ENCODE measurements around the gene EPSTI1. TPM values are rescaled to one million over a fixed set of nuclear protein-coding genes. Genes with fewer than 3 reads are reported as not detected.

EPSTI1 gene
- total RNA-seq, 1 donor from 2014 or later, result 96.0 TPM

DNA sequence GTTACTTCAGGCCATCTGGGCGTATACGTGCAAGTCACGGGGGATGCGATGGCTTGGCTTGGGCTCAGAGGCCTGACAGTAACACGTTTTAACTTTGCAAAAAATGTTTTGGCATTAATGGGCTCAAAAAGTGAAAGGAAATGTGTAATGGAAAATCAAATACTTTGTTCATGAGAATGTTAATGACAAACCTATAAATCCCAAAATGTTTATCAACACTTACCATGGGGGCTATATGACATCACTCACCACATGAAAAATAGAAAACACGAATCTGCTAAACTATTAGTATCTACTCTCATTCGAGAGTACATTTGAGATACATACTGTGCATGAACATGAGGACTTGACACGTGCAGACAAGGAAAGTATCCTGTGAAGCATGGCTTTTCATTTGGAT lies 119.0 kb downstream of the EPSTI1 start:
- Histone ChIP-seq H3K9me3 (ENCODE audit: insufficient read depth, low read depth, low read length) (no peaks in the 10 kb centered on the region), H2AFZ (ENCODE audit: low read depth, low read length) (no peak overlapping the region), H3K36me3 (ENCODE audit: insufficient read depth, low read length) (no peaks in the 10 kb centered on the region), H3K4me2 (ENCODE audit: low read length) (no peak overlapping the region), H3K27ac (ENCODE audit: low read depth, low read length) (no peak overlapping the region), H3K9ac (ENCODE audit: low read length) (no peak overlapping the region), H3K4me3 (ENCODE audit: insufficient read depth, low read depth, low read length) (no peak overlapping the region), H4K20me1 (ENCODE audit: insufficient read depth, low read length) (no peaks in the 10 kb centered on the region), H3K27me3 (ENCODE audit: insufficient read depth, low read length) (peaks cover 2% of the 10 kb centered on the region), H3K79me2 (ENCODE audit: insufficient read depth, low read length) (no peaks in the 10 kb centered on the region), H3K4me1 (ENCODE audit: insufficient read depth, low read length) (no peaks in the 10 kb centered on the region)
- Mint-ChIP-seq H3K4me1 (ENCODE audit: low read depth, unreplicated experiment) (peaks cover 19% of the 10 kb centered on the region), H3K27ac (ENCODE audit: unreplicated experiment) (no peak overlapping the region), H3K36me3 (ENCODE audit: low read depth, unreplicated experiment) (no peaks in the 10 kb centered on the region), H3K27me3 (ENCODE audit: low read depth, unreplicated experiment) (peaks cover 42% of the 10 kb centered on the region), H3K9me3 (ENCODE audit: unreplicated experiment) (no peaks in the 10 kb centered on the region), H3K4me3 (ENCODE audit: unreplicated experiment) (no peak overlapping the region)
- FAIRE-seq, result no peak
- TF ChIP-seq, protein P1, sequence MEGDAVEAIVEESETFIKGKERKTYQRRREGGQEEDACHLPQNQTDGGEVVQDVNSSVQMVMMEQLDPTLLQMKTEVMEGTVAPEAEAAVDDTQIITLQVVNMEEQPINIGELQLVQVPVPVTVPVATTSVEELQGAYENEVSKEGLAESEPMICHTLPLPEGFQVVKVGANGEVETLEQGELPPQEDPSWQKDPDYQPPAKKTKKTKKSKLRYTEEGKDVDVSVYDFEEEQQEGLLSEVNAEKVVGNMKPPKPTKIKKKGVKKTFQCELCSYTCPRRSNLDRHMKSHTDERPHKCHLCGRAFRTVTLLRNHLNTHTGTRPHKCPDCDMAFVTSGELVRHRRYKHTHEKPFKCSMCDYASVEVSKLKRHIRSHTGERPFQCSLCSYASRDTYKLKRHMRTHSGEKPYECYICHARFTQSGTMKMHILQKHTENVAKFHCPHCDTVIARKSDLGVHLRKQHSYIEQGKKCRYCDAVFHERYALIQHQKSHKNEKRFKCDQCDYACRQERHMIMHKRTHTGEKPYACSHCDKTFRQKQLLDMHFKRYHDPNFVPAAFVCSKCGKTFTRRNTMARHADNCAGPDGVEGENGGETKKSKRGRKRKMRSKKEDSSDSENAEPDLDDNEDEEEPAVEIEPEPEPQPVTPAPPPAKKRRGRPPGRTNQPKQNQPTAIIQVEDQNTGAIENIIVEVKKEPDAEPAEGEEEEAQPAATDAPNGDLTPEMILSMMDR (IDR thresholded peaks at IDR 0.05; ENCODE audit: insufficient read depth, low read depth, low read length), result no peak
- no peak for TF ChIP-seq EZH2 (IDR thresholded peaks at IDR 0.05; ENCODE audit: insufficient read depth, low read length)
- DNase-seq (ENCODE audit: low read depth), result no peak

DNA sequence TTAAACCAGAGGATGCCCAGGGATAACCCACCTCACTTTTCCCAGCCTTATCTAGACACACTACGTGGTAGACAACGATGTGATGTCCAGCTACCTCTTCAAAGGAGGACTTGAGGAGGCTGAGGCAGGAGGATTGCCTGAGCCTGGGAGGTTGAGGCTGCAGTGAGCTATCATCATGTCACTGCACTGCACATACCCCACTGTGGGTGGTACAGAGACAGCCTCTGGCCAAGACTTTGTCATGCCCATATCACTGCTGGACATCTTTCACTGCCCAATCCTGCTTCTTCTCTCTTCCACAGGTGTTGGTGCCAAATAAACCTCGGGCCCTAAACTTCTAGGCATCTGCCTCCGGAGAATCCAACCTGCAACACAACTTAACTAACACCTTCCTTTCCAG lies 124.8 kb downstream of the EPSTI1 start:
- no peaks in the 10 kb centered on the region for H4K20me1 ChIP-seq (ENCODE audit: insufficient read depth, low read length)
- H3K36me3 Mint-ChIP-seq (ENCODE audit: low read depth, unreplicated experiment), result no peaks in the 10 kb centered on the region
- H3K4me1 Mint-ChIP-seq (ENCODE audit: low read depth, unreplicated experiment), result peaks cover 5% of the 10 kb centered on the region
- H3K9me3 ChIP-seq (ENCODE audit: insufficient read depth, low read depth, low read length), result no peaks in the 10 kb centered on the region
- peaks cover 3% of the 10 kb centered on the region for H3K9me3 Mint-ChIP-seq (ENCODE audit: unreplicated experiment)
- H3K27me3 ChIP-seq (ENCODE audit: insufficient read depth, low read length), result peaks cover 13% of the 10 kb centered on the region
- TF ChIP-seq, protein P1 (IDR thresholded peaks at IDR 0.05; ENCODE audit: insufficient read depth, low read depth, low read length), result no peak
- no peak for TF ChIP-seq EZH2 (IDR thresholded peaks at IDR 0.05; ENCODE audit: insufficient read depth, low read length)
- no peaks in the 10 kb centered on the region for H3K4me1 ChIP-seq (ENCODE audit: insufficient read depth, low read length)
- H3K27me3 Mint-ChIP-seq (ENCODE audit: low read depth, unreplicated experiment), result peaks cover 23% of the 10 kb centered on the region
- H3K4me2 ChIP-seq (ENCODE audit: low read length), result no peak overlapping the region
- H3K79me2 ChIP-seq (ENCODE audit: insufficient read depth, low read length), result no peaks in the 10 kb centered on the region
- no peak for DNase-seq (ENCODE audit: low read depth)
- H3K36me3 ChIP-seq (ENCODE audit: insufficient read depth, low read length), result no peaks in the 10 kb centered on the region
- H3K27ac Mint-ChIP-seq (ENCODE audit: unreplicated experiment), result no peak overlapping the region
- H3K9ac ChIP-seq (ENCODE audit: low read length), result no peak overlapping the region
- no peak for FAIRE-seq
- H3K27ac ChIP-seq (ENCODE audit: low read depth, low read length), result no peak overlapping the region
- no peak overlapping the region for H3K4me3 ChIP-seq (ENCODE audit: insufficient read depth, low read depth, low read length)
- no peak overlapping the region for H2AFZ ChIP-seq (ENCODE audit: low read depth, low read length)
- H3K4me3 Mint-ChIP-seq (ENCODE audit: unreplicated experiment), result no peak overlapping the region

DNA sequence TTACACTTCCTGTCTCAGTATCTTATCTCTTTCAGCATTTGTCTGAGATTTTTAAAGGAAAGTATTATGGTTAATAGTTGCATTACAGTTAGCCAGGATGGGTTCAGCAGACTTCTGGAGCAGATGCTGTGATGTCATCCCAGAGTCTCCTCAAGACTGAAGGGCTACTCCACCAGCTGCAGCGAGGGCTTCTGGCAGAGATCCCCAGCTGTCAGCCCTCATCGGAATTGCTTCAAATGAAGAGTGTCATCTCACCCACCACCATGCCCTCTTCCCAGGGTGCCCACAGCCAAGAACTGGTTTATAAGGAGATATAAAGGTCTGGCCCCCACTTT lies 126.3 kb downstream of the EPSTI1 start:
- Mint-ChIP-seq H3K4me1 (ENCODE audit: low read depth, unreplicated experiment) (peaks cover 1% of the 10 kb centered on the region), H3K27me3 (ENCODE audit: low read depth, unreplicated experiment) (peaks cover 8% of the 10 kb centered on the region), H3K4me3 (ENCODE audit: unreplicated experiment) (no peak overlapping the region), H3K36me3 (ENCODE audit: low read depth, unreplicated experiment) (no peaks in the 10 kb centered on the region), H3K9me3 (ENCODE audit: unreplicated experiment) (peaks cover 3% of the 10 kb centered on the region), H3K27ac (ENCODE audit: unreplicated experiment) (no peak overlapping the region)
- Histone ChIP-seq H3K27ac (ENCODE audit: low read depth, low read length) (no peak overlapping the region), H3K9ac (ENCODE audit: low read length) (no peak overlapping the region), H3K9me3 (ENCODE audit: insufficient read depth, low read depth, low read length) (no peaks in the 10 kb centered on the region), H3K36me3 (ENCODE audit: insufficient read depth, low read length) (no peaks in the 10 kb centered on the region), H3K79me2 (ENCODE audit: insufficient read depth, low read length) (no peaks in the 10 kb centered on the region), H3K4me2 (ENCODE audit: low read length) (no peak overlapping the region), H2AFZ (ENCODE audit: low read depth, low read length) (no peak overlapping the region), H3K4me1 (ENCODE audit: insufficient read depth, low read length) (no peaks in the 10 kb centered on the region), H3K4me3 (ENCODE audit: insufficient read depth, low read depth, low read length) (no peak overlapping the region), H4K20me1 (ENCODE audit: insufficient read depth, low read length) (no peaks in the 10 kb centered on the region), H3K27me3 (ENCODE audit: insufficient read depth, low read length) (peaks cover 13% of the 10 kb centered on the region)
- TF ChIP-seq, protein P1 (IDR thresholded peaks at IDR 0.05; ENCODE audit: insufficient read depth, low read depth, low read length), result no peak
- no peak for TF ChIP-seq EZH2 (IDR thresholded peaks at IDR 0.05; ENCODE audit: insufficient read depth, low read length)
- DNase-seq (ENCODE audit: low read depth) (no peak), FAIRE-seq (no peak)
